Measurements from ENCODE around the gene DOCK4. TPM values are rescaled to one million over a fixed set of nuclear protein-coding genes. Genes with fewer than 3 reads are reported as not detected.

DOCK4 gene
- total and polyA plus RNA-seq, 5 donors from 2014 or later = 0.44 TPM; not detected in 4

- H3K4me1 ChIP-seq (ENCODE audit: control insufficient read depth, insufficient read depth, low read length, poor library complexity, severe bottlenecking) = no peaks in the 10 kb centered on the region
- no peaks in the 10 kb centered on the region for H3K36me3 Mint-ChIP-seq
- H3K4me3 ChIP-seq (ENCODE audit: low read depth, low read length) = no peak overlapping the region
- DNase-seq (no peak), ATAC-seq (ENCODE audit: low read depth in 2 of 2) (no peak)
- H3K27me3 ChIP-seq (ENCODE audit: control insufficient read depth, insufficient read depth, low read length) = peaks cover 12% of the 10 kb centered on the region
- no peak overlapping the region for H3K27ac Mint-ChIP-seq
- no peaks in the 10 kb centered on the region for H3K9me3 ChIP-seq (ENCODE audit: control insufficient read depth in 2 of 2, low read length in 2 of 2)
- no peaks in the 10 kb centered on the region for H3K4me1 Mint-ChIP-seq
- peaks cover 0 to 5% (median 0%) of the 10 kb centered on the region in 7 donors for H3K9me3 Mint-ChIP-seq
- H3K4me3 Mint-ChIP-seq = no peak overlapping the region
- H3K36me3 ChIP-seq (ENCODE audit: control insufficient read depth, insufficient read depth, low read length) = no peaks in the 10 kb centered on the region
- peaks cover 23% of the 10 kb centered on the region for H3K27me3 Mint-ChIP-seq
- H3K27ac ChIP-seq (ENCODE audit: insufficient read depth, low read length, poor library complexity, severe bottlenecking) = no peak overlapping the region
Measured at GRCh38 chr7:112154690-112155089, 51.5 kb downstream of the DOCK4 start.

DNA sequence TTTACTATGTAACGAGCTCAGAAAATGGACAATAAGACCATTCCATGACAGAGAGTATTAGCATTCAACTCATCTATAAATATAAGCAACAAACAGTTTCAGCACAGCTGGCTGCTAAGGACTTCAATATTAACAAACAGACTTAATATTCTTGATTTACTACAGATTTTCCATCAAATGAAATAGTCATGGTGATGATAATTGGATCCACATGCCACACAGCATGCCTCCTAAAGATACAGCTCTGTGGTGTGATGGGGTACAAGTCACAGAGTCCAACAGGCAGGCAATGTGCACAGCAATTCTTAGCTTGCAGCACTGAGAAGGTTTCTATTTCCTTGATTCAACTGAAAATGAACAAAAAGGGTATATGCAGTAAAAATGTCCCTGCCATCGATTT is 54.0 kb downstream of the DOCK4 start:
- Mint-ChIP-seq H3K27ac (no peak overlapping the region), H3K4me1 (no peaks in the 10 kb centered on the region), H3K36me3 (no peaks in the 10 kb centered on the region), H3K9me3 (peaks cover 0 to 2% (median 0%) of the 10 kb centered on the region in 7 donors), H3K4me3 (no peak overlapping the region), H3K27me3 (peaks cover 23% of the 10 kb centered on the region)
- DNase-seq (no peak), ATAC-seq (ENCODE audit: low read depth in 2 of 2) (no peak)
- Histone ChIP-seq H3K4me3 (ENCODE audit: low read depth, low read length) (no peak overlapping the region), H3K27ac (ENCODE audit: insufficient read depth, low read length, poor library complexity, severe bottlenecking) (no peak overlapping the region), H3K4me1 (ENCODE audit: control insufficient read depth, insufficient read depth, low read length, poor library complexity, severe bottlenecking) (no peaks in the 10 kb centered on the region), H3K9me3 (ENCODE audit: control insufficient read depth in 2 of 2, low read length in 2 of 2) (no peaks in the 10 kb centered on the region), H3K36me3 (ENCODE audit: control insufficient read depth, insufficient read depth, low read length) (no peaks in the 10 kb centered on the region), H3K27me3 (ENCODE audit: control insufficient read depth, insufficient read depth, low read length) (peaks cover 4% of the 10 kb centered on the region)

GRCh38 chr7:112150823-112151641 is 55.2 kb downstream of the DOCK4 start:
- Histone ChIP-seq H3K27me3 (ENCODE audit: control insufficient read depth, insufficient read depth, low read length) (peaks cover 4% of the 10 kb centered on the region), H3K36me3 (ENCODE audit: control insufficient read depth, insufficient read depth, low read length) (no peaks in the 10 kb centered on the region), H3K27ac (ENCODE audit: insufficient read depth, low read length, poor library complexity, severe bottlenecking) (no peak overlapping the region), H3K4me3 (ENCODE audit: low read depth, low read length) (no peak overlapping the region), H3K4me1 (ENCODE audit: control insufficient read depth, insufficient read depth, low read length, poor library complexity, severe bottlenecking) (no peaks in the 10 kb centered on the region), H3K9me3 (ENCODE audit: control insufficient read depth in 2 of 2, low read length in 2 of 2) (no peaks in the 10 kb centered on the region)
- Mint-ChIP-seq H3K4me1 (no peaks in the 10 kb centered on the region), H3K36me3 (no peaks in the 10 kb centered on the region), H3K9me3 (peaks cover 0 to 2% (median 0%) of the 10 kb centered on the region in 7 donors), H3K27me3 (peaks cover 23% of the 10 kb centered on the region), H3K27ac (no peak overlapping the region), H3K4me3 (no peak overlapping the region)
- ATAC-seq (ENCODE audit: low read depth in 2 of 2) (no peak), DNase-seq (no peak)

GRCh38 chr7:112149734-112150133 is 56.5 kb downstream of the DOCK4 start:
- Histone ChIP-seq H3K9me3 (ENCODE audit: control insufficient read depth in 2 of 2, low read length in 2 of 2) (no peaks in the 10 kb centered on the region), H3K27ac (ENCODE audit: insufficient read depth, low read length, poor library complexity, severe bottlenecking) (no peak overlapping the region), H3K27me3 (ENCODE audit: control insufficient read depth, insufficient read depth, low read length) (peaks cover 4% of the 10 kb centered on the region), H3K36me3 (ENCODE audit: control insufficient read depth, insufficient read depth, low read length) (no peaks in the 10 kb centered on the region), H3K4me3 (ENCODE audit: low read depth, low read length) (no peak overlapping the region), H3K4me1 (ENCODE audit: control insufficient read depth, insufficient read depth, low read length, poor library complexity, severe bottlenecking) (no peaks in the 10 kb centered on the region)
- Mint-ChIP-seq H3K27me3 (peaks cover 22% of the 10 kb centered on the region), H3K4me3 (no peak overlapping the region), H3K27ac (no peak overlapping the region), H3K9me3 (peaks cover 0 to 2% (median 0%) of the 10 kb centered on the region in 7 donors), H3K36me3 (no peaks in the 10 kb centered on the region), H3K4me1 (no peaks in the 10 kb centered on the region)
- ATAC-seq (ENCODE audit: low read depth in 2 of 2) (no peak), DNase-seq (no peak)

DNA sequence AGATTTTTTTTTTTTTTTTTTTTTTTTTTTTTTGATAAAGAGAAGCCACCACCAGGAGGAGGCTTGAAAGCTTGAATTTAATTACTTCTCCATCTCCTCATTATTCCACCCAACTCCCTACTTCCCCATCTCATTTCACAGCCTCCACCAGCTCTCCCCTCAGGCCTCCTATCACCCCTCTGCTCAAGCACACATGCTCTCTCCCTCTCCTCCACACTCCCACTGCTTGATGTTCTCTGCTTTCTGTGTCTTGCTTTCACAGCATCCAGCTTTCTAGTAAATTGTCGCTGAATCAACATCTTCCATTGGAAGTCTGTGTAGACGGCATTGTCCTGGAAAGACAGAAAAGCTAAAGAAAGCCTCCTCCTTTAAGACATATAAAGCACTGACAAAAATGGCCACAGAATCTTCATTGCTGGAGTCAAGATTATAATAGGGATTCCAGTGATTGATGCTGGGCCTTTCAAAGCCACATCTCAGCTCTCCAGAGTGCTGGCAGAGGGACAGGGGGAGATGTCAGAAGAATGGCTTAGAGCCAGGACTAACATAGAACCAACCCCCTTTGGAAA is 58.3 kb downstream of the DOCK4 start:
- Histone ChIP-seq H3K9me3 (ENCODE audit: control insufficient read depth in 2 of 2, low read length in 2 of 2) (no peaks in the 10 kb centered on the region), H3K27ac (ENCODE audit: insufficient read depth, low read length, poor library complexity, severe bottlenecking) (no peak overlapping the region), H3K4me3 (ENCODE audit: low read depth, low read length) (no peak overlapping the region), H3K27me3 (ENCODE audit: control insufficient read depth, insufficient read depth, low read length) (peaks cover 4% of the 10 kb centered on the region), H3K36me3 (ENCODE audit: control insufficient read depth, insufficient read depth, low read length) (no peaks in the 10 kb centered on the region), H3K4me1 (ENCODE audit: control insufficient read depth, insufficient read depth, low read length, poor library complexity, severe bottlenecking) (no peaks in the 10 kb centered on the region)
- DNase-seq (no peak), ATAC-seq (ENCODE audit: low read depth in 2 of 2) (no peak)
- Mint-ChIP-seq H3K27me3 (peaks cover 24% of the 10 kb centered on the region), H3K4me3 (no peak overlapping the region), H3K4me1 (no peaks in the 10 kb centered on the region), H3K27ac (no peak overlapping the region), H3K36me3 (no peaks in the 10 kb centered on the region), H3K9me3 (peaks cover 0 to 2% (median 0%) of the 10 kb centered on the region in 7 donors)

GRCh38 chr7:112145206-112145605 is 61.0 kb downstream of the DOCK4 start:
- DNase-seq (no peak), ATAC-seq (ENCODE audit: low read depth in 2 of 2) (no peak)
- no peak overlapping the region for H3K4me3 ChIP-seq (ENCODE audit: low read depth, low read length)
- Mint-ChIP-seq H3K27me3 (peaks cover 14% of the 10 kb centered on the region), H3K4me1 (no peaks in the 10 kb centered on the region), H3K9me3 (peaks cover 0 to 3% (median 0%) of the 10 kb centered on the region in 7 donors), H3K27ac (no peak overlapping the region), H3K4me3 (no peak overlapping the region), H3K36me3 (no peaks in the 10 kb centered on the region)
- no peaks in the 10 kb centered on the region for H3K27me3 ChIP-seq (ENCODE audit: control insufficient read depth, insufficient read depth, low read length)
- H3K36me3 ChIP-seq (ENCODE audit: control insufficient read depth, insufficient read depth, low read length) = no peaks in the 10 kb centered on the region
- H3K9me3 ChIP-seq (ENCODE audit: control insufficient read depth in 2 of 2, low read length in 2 of 2) = no peaks in the 10 kb centered on the region
- no peaks in the 10 kb centered on the region for H3K4me1 ChIP-seq (ENCODE audit: control insufficient read depth, insufficient read depth, low read length, poor library complexity, severe bottlenecking)
- H3K27ac ChIP-seq (ENCODE audit: insufficient read depth, low read length, poor library complexity, severe bottlenecking) = no peak overlapping the region

- Histone ChIP-seq H3K4me3 (ENCODE audit: low read depth, low read length) (no peak overlapping the region), H3K27me3 (ENCODE audit: control insufficient read depth, insufficient read depth, low read length) (no peaks in the 10 kb centered on the region), H3K27ac (ENCODE audit: insufficient read depth, low read length, poor library complexity, severe bottlenecking) (no peak overlapping the region), H3K36me3 (ENCODE audit: control insufficient read depth, insufficient read depth, low read length) (no peaks in the 10 kb centered on the region), H3K9me3 (ENCODE audit: control insufficient read depth in 2 of 2, low read length in 2 of 2) (no peaks in the 10 kb centered on the region), H3K4me1 (ENCODE audit: control insufficient read depth, insufficient read depth, low read length, poor library complexity, severe bottlenecking) (no peaks in the 10 kb centered on the region)
- no peaks in the 10 kb centered on the region for H3K36me3 Mint-ChIP-seq
- no peaks in the 10 kb centered on the region for H3K4me1 Mint-ChIP-seq
- ATAC-seq (ENCODE audit: low read depth in 2 of 2) (no peak), DNase-seq (no peak)
- peaks cover 0 to 3% (median 0%) of the 10 kb centered on the region in 7 donors for H3K9me3 Mint-ChIP-seq
- peaks cover 13% of the 10 kb centered on the region for H3K27me3 Mint-ChIP-seq
- H3K4me3 Mint-ChIP-seq = no peak overlapping the region
- H3K27ac Mint-ChIP-seq = no peak overlapping the region
Measured at GRCh38 chr7:112144284-112145059, 61.7 kb downstream of the DOCK4 start.
